Right atrium auricular region (tissue), 2 donors: ENCODE results near the gene FN3KRP. TPM values are rescaled to one million over a fixed set of nuclear protein-coding genes. Genes with fewer than 3 reads are reported as not detected.

Source experiments
- DNase-seq: peaks from one replicate; pipeline ENCODE4 v3.0.0-alpha.2; 2019; ENCODE audit warnings: low spot score
- H3K27ac ChIP-seq, 2 donors: fragments of 200-600 bp; sonication (generic); 1 replicate in 1 of 2; 2 replicates in 1 of 2; pipeline ENCODE4 v1.5.1; 2016 to 2019
- H3K27me3 ChIP-seq, 2 donors: fragments of 200-600 bp; sonication (generic); one replicate each; pipeline versions ENCODE4 v1.5.1 to v1.6.0; 2017 to 2019
- H3K36me3 ChIP-seq: fragments of 200-600 bp; sonication (generic); one replicate; pipeline ENCODE4 v1.5.1; 2016
- H3K4me1 ChIP-seq, 2 donors: fragments of 200-600 bp; sonication (generic); one replicate each; pipeline versions ENCODE4 v1.5.1 to v1.6.0; 2017 to 2019
- H3K4me3 ChIP-seq, 2 donors: fragments of 200-600 bp; sonication (generic); 1 replicate in 1 of 2; 2 replicates in 1 of 2; pipeline ENCODE4 v1.5.1; 2017 to 2019; ENCODE audit warnings: mild to moderate bottlenecking in 1 of 2, moderate library complexity in 1 of 2
- H3K9me3 ChIP-seq, 2 donors: fragments of 200-600 bp; sonication (generic); one replicate each; pipeline ENCODE4 v1.5.1; 2019
- total RNA-seq, 2 donors: library from RNA; depleted of rRNA; stranded (reverse); fragments of >200 nt; gene quantifications; one replicate each; pipeline ENCODE4 v1.1.0, GENCODE V29; 2016
- TF ChIP-seq, protein P1 (sequence below), 2 donors: fragments of 200-600 bp; sonication (generic); IDR thresholded peaks; one replicate each; pipeline ENCODE4 v1.5.1; 2019; ENCODE audit warnings: antibody characterized with exemption in 2 of 2

FN3KRP gene
- total RNA-seq, 2 donors from 2014 or later = 6.1 TPM

DNA sequence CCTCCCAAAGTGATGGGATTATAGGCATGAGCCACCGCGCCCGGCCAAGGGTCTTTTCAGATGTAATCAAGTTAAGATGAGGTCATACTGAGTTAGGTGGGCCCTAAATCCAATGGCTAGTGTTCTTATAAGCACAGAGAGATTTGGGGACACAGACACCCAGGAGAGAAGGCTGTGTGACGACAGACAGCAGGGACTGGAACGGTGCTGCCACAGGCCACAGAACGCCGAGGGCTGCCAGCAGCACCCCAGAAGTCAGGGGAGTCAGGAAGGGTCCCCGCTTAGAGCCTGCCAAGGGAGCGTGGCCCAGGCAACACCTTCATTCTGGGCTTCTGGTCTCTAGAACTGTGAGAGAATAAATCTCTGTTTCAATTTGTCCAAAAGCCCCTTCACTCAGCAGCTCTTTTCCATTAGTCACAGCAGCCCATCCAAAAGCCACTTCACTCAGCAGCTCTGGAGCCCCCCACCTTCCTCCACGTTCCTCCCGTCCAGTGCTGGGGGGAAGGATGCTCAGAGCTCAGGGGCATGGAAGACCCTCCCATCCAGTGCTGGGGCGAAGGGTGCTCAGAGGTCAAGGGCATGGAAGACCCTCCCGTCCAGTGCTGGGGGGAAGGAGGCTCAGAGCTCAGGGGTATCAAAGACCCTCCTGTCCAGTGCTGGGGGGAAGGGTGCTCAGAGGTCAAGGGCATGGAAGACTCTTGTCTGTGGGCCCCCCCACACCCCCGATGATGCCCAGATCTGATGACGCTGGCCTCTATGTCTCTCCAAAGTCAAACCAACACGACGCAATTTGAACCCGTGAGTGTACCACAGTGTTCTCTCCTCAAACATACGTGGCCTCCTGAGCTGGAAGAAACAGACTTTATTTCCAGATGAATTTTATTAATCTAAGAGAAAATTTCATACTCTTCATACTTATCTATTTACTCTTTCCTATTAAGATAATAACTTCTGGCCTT, 29.9 kb upstream of the FN3KRP start:
- Histone ChIP-seq H3K27ac (peak overlapping the region in 1 of 2 donors; percentile 4), H3K27me3 (no peaks in the 10 kb centered on the region), H3K4me3 (no peak overlapping the region), H3K4me1 (no peaks in the 10 kb centered on the region), H3K36me3 (no peaks in the 10 kb centered on the region), H3K9me3 (peaks cover 0 to 2% of the 10 kb centered on the region in 2 donors)
- DNase-seq = no peak
- TF ChIP-seq, protein P1, sequence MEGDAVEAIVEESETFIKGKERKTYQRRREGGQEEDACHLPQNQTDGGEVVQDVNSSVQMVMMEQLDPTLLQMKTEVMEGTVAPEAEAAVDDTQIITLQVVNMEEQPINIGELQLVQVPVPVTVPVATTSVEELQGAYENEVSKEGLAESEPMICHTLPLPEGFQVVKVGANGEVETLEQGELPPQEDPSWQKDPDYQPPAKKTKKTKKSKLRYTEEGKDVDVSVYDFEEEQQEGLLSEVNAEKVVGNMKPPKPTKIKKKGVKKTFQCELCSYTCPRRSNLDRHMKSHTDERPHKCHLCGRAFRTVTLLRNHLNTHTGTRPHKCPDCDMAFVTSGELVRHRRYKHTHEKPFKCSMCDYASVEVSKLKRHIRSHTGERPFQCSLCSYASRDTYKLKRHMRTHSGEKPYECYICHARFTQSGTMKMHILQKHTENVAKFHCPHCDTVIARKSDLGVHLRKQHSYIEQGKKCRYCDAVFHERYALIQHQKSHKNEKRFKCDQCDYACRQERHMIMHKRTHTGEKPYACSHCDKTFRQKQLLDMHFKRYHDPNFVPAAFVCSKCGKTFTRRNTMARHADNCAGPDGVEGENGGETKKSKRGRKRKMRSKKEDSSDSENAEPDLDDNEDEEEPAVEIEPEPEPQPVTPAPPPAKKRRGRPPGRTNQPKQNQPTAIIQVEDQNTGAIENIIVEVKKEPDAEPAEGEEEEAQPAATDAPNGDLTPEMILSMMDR (IDR thresholded peaks at IDR 0.05) = no peak

DNA sequence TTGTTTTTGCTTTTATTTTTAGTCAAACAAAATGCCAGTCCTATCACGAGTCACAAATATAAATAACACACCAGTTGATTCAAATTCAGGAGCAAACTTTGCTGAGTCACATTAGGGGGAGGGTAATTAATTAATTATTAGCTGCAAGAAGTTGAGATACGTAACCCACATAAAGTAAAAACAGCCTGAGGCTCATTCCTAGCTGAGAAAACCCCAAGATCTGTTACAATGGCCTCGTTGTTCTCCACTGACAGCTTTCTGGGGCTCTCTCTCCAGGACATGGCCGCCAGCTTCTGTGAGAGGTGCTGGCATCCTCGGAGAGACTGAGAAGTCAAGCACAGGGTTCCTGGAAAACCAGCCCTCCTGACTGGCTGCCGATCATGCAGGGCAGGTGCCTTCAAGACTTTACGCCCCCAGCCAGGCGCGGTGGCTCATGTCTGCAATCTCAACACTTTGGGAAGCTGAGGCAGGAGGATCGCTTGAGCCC, 29.1 kb upstream of the FN3KRP start:
- DNase-seq = no peak
- no peak overlapping the region for H3K4me3 ChIP-seq
- H3K27ac ChIP-seq = peak overlapping the region in 1 of 2 donors; percentile 4
- H3K4me1 ChIP-seq = no peaks in the 10 kb centered on the region
- TF ChIP-seq, protein P1 (IDR thresholded peaks at IDR 0.05) = no peak
- H3K27me3 ChIP-seq = no peaks in the 10 kb centered on the region
- no peaks in the 10 kb centered on the region for H3K36me3 ChIP-seq
- no peaks in the 10 kb centered on the region for H3K9me3 ChIP-seq

DNA sequence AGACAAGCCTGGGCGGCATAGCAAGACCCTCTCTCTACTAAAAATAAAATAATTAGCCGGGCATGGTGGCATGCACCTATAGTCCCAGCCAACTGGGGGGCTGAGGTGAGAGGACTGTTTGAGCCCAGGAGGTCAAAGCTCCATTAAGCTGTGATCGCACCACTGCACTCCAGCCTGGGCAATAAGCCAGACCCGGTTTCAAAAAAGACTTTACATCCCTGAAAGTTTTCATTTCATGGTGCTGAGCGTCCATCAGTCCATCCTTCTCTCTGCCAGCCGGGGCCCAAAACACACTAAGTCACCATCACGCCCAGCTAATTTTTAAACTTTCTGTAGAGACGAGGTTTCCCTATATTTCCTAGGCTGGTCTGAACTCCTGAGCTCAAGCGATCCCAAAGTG, 28.6 kb upstream of the FN3KRP start:
- Histone ChIP-seq H3K9me3 (no peaks in the 10 kb centered on the region), H3K27me3 (no peaks in the 10 kb centered on the region), H3K27ac (no peak overlapping the region), H3K4me1 (no peaks in the 10 kb centered on the region), H3K4me3 (no peak overlapping the region), H3K36me3 (no peaks in the 10 kb centered on the region)
- no peak for DNase-seq
- TF ChIP-seq, protein P1 (IDR thresholded peaks at IDR 0.05) = no peak

GRCh38 chr17:82689077-82689476, 27.4 kb upstream of the FN3KRP start:
- no peak overlapping the region for H3K27ac ChIP-seq
- H3K9me3 ChIP-seq = peaks cover 0 to under 1% of the 10 kb centered on the region in 2 donors
- H3K27me3 ChIP-seq = no peaks in the 10 kb centered on the region
- H3K4me3 ChIP-seq = no peak overlapping the region
- no peaks in the 10 kb centered on the region for H3K36me3 ChIP-seq
- TF ChIP-seq, protein P1 (IDR thresholded peaks at IDR 0.05) = no peak
- no peaks in the 10 kb centered on the region for H3K4me1 ChIP-seq
- DNase-seq = no peak

GRCh38 chr17:82690786-82691489, 25.6 kb upstream of the FN3KRP start:
- Histone ChIP-seq H3K27me3 (no peaks in the 10 kb centered on the region), H3K9me3 (peaks cover 3 to 10% of the 10 kb centered on the region in 2 donors), H3K4me1 (no peaks in the 10 kb centered on the region), H3K27ac (no peak overlapping the region), H3K4me3 (no peak overlapping the region), H3K36me3 (no peaks in the 10 kb centered on the region)
- TF ChIP-seq, protein P1 (IDR thresholded peaks at IDR 0.05) = no peak
- no peak for DNase-seq
